ENCODE data around the gene PRSS12.

DNA sequence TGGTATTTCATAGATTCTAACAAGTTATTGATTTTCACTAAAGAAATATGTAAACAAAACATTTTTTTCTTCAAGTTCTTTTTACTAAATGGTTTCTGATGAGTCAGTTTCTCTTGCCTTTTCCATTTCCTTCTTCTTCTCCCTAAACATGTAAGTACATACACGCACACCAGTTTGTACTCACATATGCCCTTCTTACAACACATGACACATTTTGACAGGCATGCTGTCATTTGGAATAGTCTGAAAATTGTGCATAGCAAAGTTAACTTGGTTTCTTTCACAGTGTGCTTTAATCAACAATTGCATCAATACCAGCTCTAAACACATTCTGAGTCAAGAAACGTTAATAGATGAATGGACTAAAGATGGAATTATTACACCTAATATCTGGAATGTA is 35.1 kb downstream of the PRSS12 start:
- TF ChIP-seq, protein P1, sequence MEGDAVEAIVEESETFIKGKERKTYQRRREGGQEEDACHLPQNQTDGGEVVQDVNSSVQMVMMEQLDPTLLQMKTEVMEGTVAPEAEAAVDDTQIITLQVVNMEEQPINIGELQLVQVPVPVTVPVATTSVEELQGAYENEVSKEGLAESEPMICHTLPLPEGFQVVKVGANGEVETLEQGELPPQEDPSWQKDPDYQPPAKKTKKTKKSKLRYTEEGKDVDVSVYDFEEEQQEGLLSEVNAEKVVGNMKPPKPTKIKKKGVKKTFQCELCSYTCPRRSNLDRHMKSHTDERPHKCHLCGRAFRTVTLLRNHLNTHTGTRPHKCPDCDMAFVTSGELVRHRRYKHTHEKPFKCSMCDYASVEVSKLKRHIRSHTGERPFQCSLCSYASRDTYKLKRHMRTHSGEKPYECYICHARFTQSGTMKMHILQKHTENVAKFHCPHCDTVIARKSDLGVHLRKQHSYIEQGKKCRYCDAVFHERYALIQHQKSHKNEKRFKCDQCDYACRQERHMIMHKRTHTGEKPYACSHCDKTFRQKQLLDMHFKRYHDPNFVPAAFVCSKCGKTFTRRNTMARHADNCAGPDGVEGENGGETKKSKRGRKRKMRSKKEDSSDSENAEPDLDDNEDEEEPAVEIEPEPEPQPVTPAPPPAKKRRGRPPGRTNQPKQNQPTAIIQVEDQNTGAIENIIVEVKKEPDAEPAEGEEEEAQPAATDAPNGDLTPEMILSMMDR (IDR thresholded peaks at IDR 0.05): no peak
- TF ChIP-seq NR2C2 (CRISPR knock-in tag; IDR thresholded peaks at IDR 0.05) (no peak), ZNF232 (CRISPR knock-in tag; IDR thresholded peaks at IDR 0.05) (no peak), ESRRA (CRISPR knock-in tag; IDR thresholded peaks at IDR 0.05; ENCODE audit: borderline replicate concordance) (no peak), ZNF317 (CRISPR knock-in tag; IDR thresholded peaks at IDR 0.05; ENCODE audit: borderline replicate concordance, low read depth) (no peak), KAT7 (CRISPR knock-in tag; IDR thresholded peaks at IDR 0.05; ENCODE audit: borderline replicate concordance) (no peak)
- TF ChIP-seq, protein P2, sequence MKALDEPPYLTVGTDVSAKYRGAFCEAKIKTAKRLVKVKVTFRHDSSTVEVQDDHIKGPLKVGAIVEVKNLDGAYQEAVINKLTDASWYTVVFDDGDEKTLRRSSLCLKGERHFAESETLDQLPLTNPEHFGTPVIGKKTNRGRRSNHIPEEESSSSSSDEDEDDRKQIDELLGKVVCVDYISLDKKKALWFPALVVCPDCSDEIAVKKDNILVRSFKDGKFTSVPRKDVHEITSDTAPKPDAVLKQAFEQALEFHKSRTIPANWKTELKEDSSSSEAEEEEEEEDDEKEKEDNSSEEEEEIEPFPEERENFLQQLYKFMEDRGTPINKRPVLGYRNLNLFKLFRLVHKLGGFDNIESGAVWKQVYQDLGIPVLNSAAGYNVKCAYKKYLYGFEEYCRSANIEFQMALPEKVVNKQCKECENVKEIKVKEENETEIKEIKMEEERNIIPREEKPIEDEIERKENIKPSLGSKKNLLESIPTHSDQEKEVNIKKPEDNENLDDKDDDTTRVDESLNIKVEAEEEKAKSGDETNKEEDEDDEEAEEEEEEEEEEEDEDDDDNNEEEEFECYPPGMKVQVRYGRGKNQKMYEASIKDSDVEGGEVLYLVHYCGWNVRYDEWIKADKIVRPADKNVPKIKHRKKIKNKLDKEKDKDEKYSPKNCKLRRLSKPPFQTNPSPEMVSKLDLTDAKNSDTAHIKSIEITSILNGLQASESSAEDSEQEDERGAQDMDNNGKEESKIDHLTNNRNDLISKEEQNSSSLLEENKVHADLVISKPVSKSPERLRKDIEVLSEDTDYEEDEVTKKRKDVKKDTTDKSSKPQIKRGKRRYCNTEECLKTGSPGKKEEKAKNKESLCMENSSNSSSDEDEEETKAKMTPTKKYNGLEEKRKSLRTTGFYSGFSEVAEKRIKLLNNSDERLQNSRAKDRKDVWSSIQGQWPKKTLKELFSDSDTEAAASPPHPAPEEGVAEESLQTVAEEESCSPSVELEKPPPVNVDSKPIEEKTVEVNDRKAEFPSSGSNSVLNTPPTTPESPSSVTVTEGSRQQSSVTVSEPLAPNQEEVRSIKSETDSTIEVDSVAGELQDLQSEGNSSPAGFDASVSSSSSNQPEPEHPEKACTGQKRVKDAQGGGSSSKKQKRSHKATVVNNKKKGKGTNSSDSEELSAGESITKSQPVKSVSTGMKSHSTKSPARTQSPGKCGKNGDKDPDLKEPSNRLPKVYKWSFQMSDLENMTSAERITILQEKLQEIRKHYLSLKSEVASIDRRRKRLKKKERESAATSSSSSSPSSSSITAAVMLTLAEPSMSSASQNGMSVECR (CRISPR knock-in tag; IDR thresholded peaks at IDR 0.05; ENCODE audit: borderline replicate concordance): no peak
- TF ChIP-seq, protein P3, sequence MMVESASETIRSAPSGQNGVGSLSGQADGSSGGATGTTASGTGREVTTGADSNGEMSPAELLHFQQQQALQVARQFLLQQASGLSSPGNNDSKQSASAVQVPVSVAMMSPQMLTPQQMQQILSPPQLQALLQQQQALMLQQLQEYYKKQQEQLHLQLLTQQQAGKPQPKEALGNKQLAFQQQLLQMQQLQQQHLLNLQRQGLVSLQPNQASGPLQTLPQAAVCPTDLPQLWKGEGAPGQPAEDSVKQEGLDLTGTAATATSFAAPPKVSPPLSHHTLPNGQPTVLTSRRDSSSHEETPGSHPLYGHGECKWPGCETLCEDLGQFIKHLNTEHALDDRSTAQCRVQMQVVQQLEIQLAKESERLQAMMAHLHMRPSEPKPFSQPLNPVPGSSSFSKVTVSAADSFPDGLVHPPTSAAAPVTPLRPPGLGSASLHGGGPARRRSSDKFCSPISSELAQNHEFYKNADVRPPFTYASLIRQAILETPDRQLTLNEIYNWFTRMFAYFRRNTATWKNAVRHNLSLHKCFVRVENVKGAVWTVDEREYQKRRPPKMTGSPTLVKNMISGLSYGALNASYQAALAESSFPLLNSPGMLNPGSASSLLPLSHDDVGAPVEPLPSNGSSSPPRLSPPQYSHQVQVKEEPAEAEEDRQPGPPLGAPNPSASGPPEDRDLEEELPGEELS (CRISPR knock-in tag; IDR thresholded peaks at IDR 0.05): no peak
- TF ChIP-seq, protein P4, sequence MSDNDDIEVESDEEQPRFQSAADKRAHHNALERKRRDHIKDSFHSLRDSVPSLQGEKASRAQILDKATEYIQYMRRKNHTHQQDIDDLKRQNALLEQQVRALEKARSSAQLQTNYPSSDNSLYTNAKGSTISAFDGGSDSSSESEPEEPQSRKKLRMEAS (CRISPR knock-in tag; IDR thresholded peaks at IDR 0.05): no peak
- TF ChIP-seq, protein P5, sequence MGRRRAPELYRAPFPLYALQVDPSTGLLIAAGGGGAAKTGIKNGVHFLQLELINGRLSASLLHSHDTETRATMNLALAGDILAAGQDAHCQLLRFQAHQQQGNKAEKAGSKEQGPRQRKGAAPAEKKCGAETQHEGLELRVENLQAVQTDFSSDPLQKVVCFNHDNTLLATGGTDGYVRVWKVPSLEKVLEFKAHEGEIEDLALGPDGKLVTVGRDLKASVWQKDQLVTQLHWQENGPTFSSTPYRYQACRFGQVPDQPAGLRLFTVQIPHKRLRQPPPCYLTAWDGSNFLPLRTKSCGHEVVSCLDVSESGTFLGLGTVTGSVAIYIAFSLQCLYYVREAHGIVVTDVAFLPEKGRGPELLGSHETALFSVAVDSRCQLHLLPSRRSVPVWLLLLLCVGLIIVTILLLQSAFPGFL (CRISPR knock-in tag; IDR thresholded peaks at IDR 0.05; ENCODE audit: borderline replicate concordance): no peak

Measured in WTC11 (cell line).